Measurements from ENCODE around the gene RXFP1. TPM values are rescaled to one million over a fixed set of nuclear protein-coding genes. Genes with fewer than 3 reads are reported as not detected.
A peak's percentile ranks its signal among the peaks of the same experiment; 100 is the strongest.

RXFP1 gene
- total and polyA plus RNA-seq, 8 donors: 0.15 to 1.3 TPM; not detected in 6

GRCh38 chr4:158670975-158671664, 149.4 kb downstream of the RXFP1 start:
- no peaks in the 10 kb centered on the region for H3K36me3 ChIP-seq
- 0 to 1% (median 1%) methylated on average over 22 to 35 of the region's 35 CpGs for WGBS, 5 donors
- peak; percentile 76 to 91 for DNase-seq
- peak overlapping the region; percentile 81 to 99 (median 92) for H3K4me3 ChIP-seq
- intact Hi-C loops (cut with DNase I; ENCODE audit: low total_unique reads): no loop called here
- TF ChIP-seq EP300 (IDR thresholded peaks at IDR 0.05): no peak
- no peak for TF ChIP-seq POLR2A (IDR thresholded peaks at IDR 0.05)
- TF ChIP-seq CTCF (IDR thresholded peaks at IDR 0.05): no peak
- peak in 2 of 3 donors; percentile 9 to 48 for TF ChIP-seq POLR2AphosphoS5 (IDR thresholded peaks at IDR 0.05)
- H3K27ac ChIP-seq: peak overlapping the region; percentile 94 to 98 (median 96)
- peaks cover 15 to 45% (median 31%) of the 10 kb centered on the region in 4 donors for H3K4me1 ChIP-seq
- H3K27me3 ChIP-seq: no peaks in the 10 kb centered on the region
- no peaks in the 10 kb centered on the region for H3K9me3 ChIP-seq

GRCh38 chr4:158671665-158671914, 149.9 kb downstream of the RXFP1 start, which contains the start of gene C4orf46:
Gene C4orf46, minus strand, starts transcription at chr4:158671887. Its CDS starts 86 bp downstream, at chr4:158671801.
- no peak for DNase-seq
- Histone ChIP-seq H3K27me3 (no peaks in the 10 kb centered on the region), H3K9me3 (no peaks in the 10 kb centered on the region), H3K27ac (peak within 1 kb of the TSS; percentile 94 to 98 (median 96)), H3K4me3 (peak within 1 kb of the TSS; percentile 81 to 99 (median 92)), H3K4me1 (peaks cover 15 to 41% (median 31%) of the 10 kb centered on the region in 4 donors), H3K36me3 (no peaks in the 10 kb centered on the region)
- intact Hi-C loops (cut with DNase I; ENCODE audit: low total_unique reads): no loop called here
- WGBS, 5 donors: 0 to 1% (median 0%) methylated on average over 12 to 20 of the region's 20 CpGs
- TF ChIP-seq POLR2AphosphoS5 (IDR thresholded peaks at IDR 0.05): no peak
- no peak for TF ChIP-seq EP300 (IDR thresholded peaks at IDR 0.05)
- TF ChIP-seq CTCF (IDR thresholded peaks at IDR 0.05): no peak
- no peak for TF ChIP-seq POLR2A (IDR thresholded peaks at IDR 0.05)

GRCh38 chr4:158671915-158672806, 150.5 kb downstream of the RXFP1 start, which contains the start of gene ETFDH:
Gene ETFDH, plus strand, starts transcription at chr4:158672296. Its CDS starts 161 bp downstream, at chr4:158672457.
- H3K36me3 ChIP-seq: no peaks in the 10 kb centered on the region
- TF ChIP-seq POLR2AphosphoS5 (IDR thresholded peaks at IDR 0.05) (peak; percentile 95 to 98 (median 97)), POLR2A (IDR thresholded peaks at IDR 0.05) (peak in 1 of 4 donors; percentile 87), CTCF (IDR thresholded peaks at IDR 0.05) (peak in 5 of 7 experiments; percentile 33 to 70 (median 51)), EP300 (IDR thresholded peaks at IDR 0.05) (no peak)
- peak within 1 kb of the TSS; percentile 94 to 98 (median 96) for H3K27ac ChIP-seq
- peak within 1 kb of the TSS; percentile 81 to 99 (median 92) for H3K4me3 ChIP-seq
- peaks cover 15 to 36% (median 31%) of the 10 kb centered on the region in 4 donors for H3K4me1 ChIP-seq
- intact Hi-C loops (cut with DNase I; ENCODE audit: low total_unique reads): no loop called here
- peak; percentile 98 to 100 for DNase-seq
- no peaks in the 10 kb centered on the region for H3K9me3 ChIP-seq
- no peaks in the 10 kb centered on the region for H3K27me3 ChIP-seq
- 0% methylated on average over 34 to 60 of the region's 60 CpGs for WGBS, 5 donors

GRCh38 chr4:158673633-158674032, 152.0 kb downstream of the RXFP1 start:
- Histone ChIP-seq H3K27me3 (no peaks in the 10 kb centered on the region), H3K4me3 (no peak overlapping the region), H3K4me1 (peaks cover 15 to 32% (median 30%) of the 10 kb centered on the region in 4 donors), H3K36me3 (no peaks in the 10 kb centered on the region), H3K9me3 (no peaks in the 10 kb centered on the region), H3K27ac (no peak overlapping the region)
- DNase-seq: no peak
- WGBS, 5 donors: 59 to 84% (median 75%) methylated on average over 3 of the region's 3 CpGs
- TF ChIP-seq CTCF (IDR thresholded peaks at IDR 0.05) (no peak), POLR2AphosphoS5 (IDR thresholded peaks at IDR 0.05) (no peak), EP300 (IDR thresholded peaks at IDR 0.05) (no peak), POLR2A (IDR thresholded peaks at IDR 0.05) (no peak)
- intact Hi-C loops (cut with DNase I; ENCODE audit: low total_unique reads): no loop called here

All from stomach (tissue), 9 donors.